Prostate gland (tissue), 2 donors: Measurements from ENCODE around the gene WBP1. TPM values are rescaled to one million over a fixed set of nuclear protein-coding genes. Genes with fewer than 3 reads are reported as not detected.
"Not testable (repeated sequence)": the region's sequence is repeated elsewhere in the genome, so short reads cannot be mapped to it uniquely, and the experiment has no call there.

Experiments
- DNase-seq: peaks from one replicate; pipeline ENCODE4 v3.0.0-alpha.2; 2019; ENCODE audit warnings: low spot score
- H3K27ac ChIP-seq, 2 donors: fragments of 200-600 bp; sonication (generic); 2 replicates each; pipeline ENCODE4 v1.5.1; 2017 to 2019
- H3K27me3 ChIP-seq: fragments of 200-600 bp; sonication (generic); replicated peaks from 2 replicates; pipeline ENCODE4 v1.5.1; 2019; ENCODE audit not compliant: insufficient read depth
- H3K36me3 ChIP-seq, 2 donors: fragments of 200-600 bp; sonication (generic); 1 replicate in 1 of 2; 2 replicates in 1 of 2; pipeline versions ENCODE4 v1.5.1 to v1.8.1; 2017 to 2019
- H3K4me1 ChIP-seq: fragments of 200-600 bp; sonication (generic); replicated peaks from 2 replicates; pipeline ENCODE4 v1.5.1; 2019
- H3K4me3 ChIP-seq, 2 donors: fragments of 200-600 bp; sonication (generic); 2 replicates each; pipeline ENCODE4 v1.5.1; 2017 to 2019
- H3K9me3 ChIP-seq: fragments of 200-600 bp; sonication (generic); 2 replicates; pipeline ENCODE4 v1.5.1; 2017
- POLR2A ChIP-seq: fragments of 450-650 bp; IDR thresholded peaks from one replicate; pipeline ENCODE4 v1.6.1; 2016; ENCODE audit warnings: antibody characterized with exemption, mild to moderate bottlenecking
- POLR2AphosphoS5 ChIP-seq: sonication (generic); formaldehyde crosslinking; IDR thresholded peaks from one replicate; pipeline ENCODE4 v1.6.1; 2017; ENCODE audit warnings: antibody characterized with exemption
- WGBS: methylation state at CpG from one replicate; pipeline ENCODE4 v1.1.5; 2018; 5-methylcytosine and 5-hydroxymethylcytosine counted together
- intact Hi-C: fragments of 100-400 bp; cut with DNase I; formaldehyde crosslinking; loops from one replicate; pipeline ENCODE4 v1.14.2; 2022
- total RNA-seq, 2 donors: library from RNA; depleted of rRNA; stranded (reverse); fragments of >200 nt; gene quantifications; one replicate each; pipeline ENCODE4 v1.1.0, GENCODE V29; 2016
- TF ChIP-seq, protein P1 (sequence below), 4 experiments: fragments of 200-600 bp in 2 of 4; fragments of 450-650 bp in 2 of 4; sonication (generic) in 2 of 4; IDR thresholded peaks; 1 replicate in 3 of 4; 2 replicates in 1 of 4; pipeline ENCODE4 v1.5.1; 2016 to 2019; ENCODE audit warnings: antibody characterized with exemption in 4 of 4, mild to moderate bottlenecking in 2 of 4, moderate library complexity in 2 of 4

WBP1 gene
- total RNA-seq, 2 donors from 2014 or later: 73.3 to 158 TPM

DNA sequence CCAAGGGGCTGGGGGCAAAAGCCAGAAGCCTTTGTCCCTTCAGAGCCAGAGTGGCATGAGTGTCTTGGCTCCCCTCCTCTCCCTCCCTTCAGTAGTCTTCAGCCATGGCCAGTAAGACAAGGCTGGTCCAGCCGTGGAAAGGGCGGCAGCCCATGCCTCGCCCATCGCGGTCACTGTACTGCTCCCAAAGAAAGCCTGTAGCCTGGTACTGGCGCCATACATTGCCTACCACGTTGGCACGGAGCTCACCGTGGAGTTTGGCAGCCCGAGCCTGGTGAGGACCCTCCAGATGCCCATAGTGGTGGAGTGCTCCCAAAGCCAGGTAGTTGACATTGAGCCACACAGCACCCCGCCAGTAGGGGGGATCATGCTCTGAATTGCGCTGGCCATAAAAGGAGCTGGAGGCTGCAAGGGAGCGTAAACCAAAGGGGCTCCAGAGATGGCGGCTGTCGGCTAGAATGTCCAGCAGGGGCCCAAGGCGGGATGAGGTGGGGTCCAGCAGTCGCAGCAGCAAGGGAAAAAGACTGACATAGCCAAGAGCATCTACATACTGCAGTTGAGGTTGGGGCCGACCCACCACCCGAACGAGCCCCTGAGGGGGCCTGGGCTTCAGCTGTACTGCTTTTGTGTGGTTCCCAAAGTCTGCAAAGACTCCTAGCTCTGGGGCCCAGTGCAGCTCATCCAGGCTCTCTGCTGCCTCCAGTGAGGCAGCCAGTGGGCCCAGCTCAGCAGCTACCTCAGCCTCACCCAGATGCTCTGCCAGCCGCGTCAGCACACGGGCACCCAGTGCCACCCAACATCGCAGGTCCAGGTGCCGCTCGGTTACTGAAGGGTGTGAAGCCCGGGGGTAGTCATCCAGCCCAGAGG lies 3.2 kb downstream of the WBP1 start:
- Histone ChIP-seq H3K36me3 (peaks cover 0 to 5% of the 10 kb centered on the region in 2 donors), H3K27me3 (no peaks in the 10 kb centered on the region), H3K4me3 (no peak overlapping the region), H3K9me3 (no peaks in the 10 kb centered on the region), H3K4me1 (peaks cover 8% of the 10 kb centered on the region), H3K27ac (no peak overlapping the region)
- DNase-seq: no peak
- TF ChIP-seq POLR2A: no peak
- TF ChIP-seq POLR2AphosphoS5: no peak
- TF ChIP-seq, protein P1, sequence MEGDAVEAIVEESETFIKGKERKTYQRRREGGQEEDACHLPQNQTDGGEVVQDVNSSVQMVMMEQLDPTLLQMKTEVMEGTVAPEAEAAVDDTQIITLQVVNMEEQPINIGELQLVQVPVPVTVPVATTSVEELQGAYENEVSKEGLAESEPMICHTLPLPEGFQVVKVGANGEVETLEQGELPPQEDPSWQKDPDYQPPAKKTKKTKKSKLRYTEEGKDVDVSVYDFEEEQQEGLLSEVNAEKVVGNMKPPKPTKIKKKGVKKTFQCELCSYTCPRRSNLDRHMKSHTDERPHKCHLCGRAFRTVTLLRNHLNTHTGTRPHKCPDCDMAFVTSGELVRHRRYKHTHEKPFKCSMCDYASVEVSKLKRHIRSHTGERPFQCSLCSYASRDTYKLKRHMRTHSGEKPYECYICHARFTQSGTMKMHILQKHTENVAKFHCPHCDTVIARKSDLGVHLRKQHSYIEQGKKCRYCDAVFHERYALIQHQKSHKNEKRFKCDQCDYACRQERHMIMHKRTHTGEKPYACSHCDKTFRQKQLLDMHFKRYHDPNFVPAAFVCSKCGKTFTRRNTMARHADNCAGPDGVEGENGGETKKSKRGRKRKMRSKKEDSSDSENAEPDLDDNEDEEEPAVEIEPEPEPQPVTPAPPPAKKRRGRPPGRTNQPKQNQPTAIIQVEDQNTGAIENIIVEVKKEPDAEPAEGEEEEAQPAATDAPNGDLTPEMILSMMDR (IDR thresholded peaks at IDR 0.05): no peak
- 89% methylated on average over 27 of the region's 27 CpGs for WGBS
- intact Hi-C loops: no loop called here

DNA sequence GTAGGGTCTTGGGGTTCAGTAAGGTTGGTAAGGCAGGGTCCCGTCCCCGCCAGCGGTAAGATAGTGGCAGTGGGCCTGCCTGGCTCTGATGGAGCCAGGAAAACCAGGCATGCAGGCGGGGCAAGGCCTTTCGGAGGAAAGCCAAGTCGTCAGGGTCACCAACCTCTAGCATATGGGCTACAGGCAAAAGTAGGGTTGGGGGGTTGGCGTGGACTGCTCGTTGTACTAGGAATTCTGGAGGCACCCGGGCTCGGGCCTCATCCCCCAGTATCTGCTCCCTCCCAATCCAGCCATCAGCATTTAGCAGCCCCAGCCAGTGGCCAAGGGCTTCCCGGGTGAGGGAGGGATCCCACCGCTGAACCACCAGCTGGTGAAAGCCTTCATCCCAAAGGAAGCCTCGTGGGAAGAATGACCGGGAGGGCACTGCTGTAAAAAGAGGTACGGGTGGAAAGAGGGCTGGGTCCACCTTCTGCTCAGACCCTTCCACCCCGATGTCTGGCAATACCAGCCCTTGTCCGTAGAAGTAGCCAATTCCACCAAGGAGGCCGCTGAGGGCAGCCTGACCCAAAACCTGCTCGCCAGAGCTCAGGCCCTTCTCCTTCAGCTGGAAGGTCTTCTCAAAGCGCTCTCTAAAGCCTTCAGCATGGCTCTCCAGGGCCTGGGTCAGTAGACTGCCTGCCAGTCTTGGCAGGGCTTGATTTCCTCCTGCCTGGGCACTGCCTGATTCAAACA lies 4.0 kb downstream of the WBP1 start:
- intact Hi-C loops: no loop called here
- no peaks in the 10 kb centered on the region for H3K9me3 ChIP-seq
- H3K36me3 ChIP-seq: peaks cover 0 to 5% of the 10 kb centered on the region in 2 donors
- no peak overlapping the region for H3K27ac ChIP-seq
- H3K27me3 ChIP-seq: no peaks in the 10 kb centered on the region
- TF ChIP-seq POLR2A: no peak
- TF ChIP-seq, protein P1 (IDR thresholded peaks at IDR 0.05): no peak
- no peak for TF ChIP-seq POLR2AphosphoS5
- DNase-seq: no peak
- no peak overlapping the region for H3K4me3 ChIP-seq
- 88% methylated on average over 20 of the region's 20 CpGs for WGBS
- H3K4me1 ChIP-seq: peaks cover 8% of the 10 kb centered on the region

DNA sequence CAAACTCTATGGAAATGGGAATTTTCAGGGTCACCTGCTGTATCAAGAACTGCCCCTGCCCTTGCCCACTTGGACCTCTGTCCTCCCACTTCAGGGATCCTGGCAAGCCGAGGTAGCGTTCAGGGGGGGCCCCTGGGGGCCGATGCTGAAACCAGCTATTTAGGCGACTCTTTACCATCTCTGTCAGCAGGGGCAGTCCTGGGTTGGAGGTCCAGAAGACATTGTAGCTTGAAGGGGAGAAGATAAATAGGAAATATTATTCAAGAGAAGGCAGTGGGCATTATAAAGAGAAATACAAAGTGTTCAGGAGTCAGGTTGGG lies 4.5 kb downstream of the WBP1 start:
- Histone ChIP-seq H3K27ac (no peak overlapping the region), H3K9me3 (no peaks in the 10 kb centered on the region), H3K36me3 (peaks cover 0 to 5% of the 10 kb centered on the region in 2 donors), H3K4me1 (peaks cover 8% of the 10 kb centered on the region), H3K4me3 (no peak overlapping the region), H3K27me3 (no peaks in the 10 kb centered on the region)
- intact Hi-C loops: no loop called here
- TF ChIP-seq, protein P1 (IDR thresholded peaks at IDR 0.05): no peak
- TF ChIP-seq POLR2AphosphoS5 (no peak), POLR2A (no peak)
- no peak for DNase-seq
- WGBS: 79% methylated on average over 4 of the region's 4 CpGs

DNA sequence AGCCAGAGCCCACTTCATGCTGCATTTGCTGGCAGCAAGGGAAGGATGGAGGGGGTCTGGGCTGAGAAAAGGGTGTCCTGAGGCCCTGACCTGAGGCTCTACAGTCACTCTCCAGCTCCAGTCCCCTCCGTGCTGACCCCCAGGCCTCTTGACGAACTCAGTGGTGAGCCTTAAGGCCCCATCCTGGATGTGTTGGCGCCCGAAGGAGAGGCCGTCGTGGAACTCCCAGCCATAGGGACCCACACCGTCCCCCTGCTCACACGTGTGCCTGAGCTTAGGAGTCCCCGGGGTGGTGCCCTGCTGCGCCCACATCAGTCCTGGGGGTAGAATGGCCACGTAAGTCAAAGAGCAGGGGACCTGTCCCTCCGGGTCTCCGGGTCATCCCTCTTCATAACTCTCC lies 6.2 kb downstream of the WBP1 start:
- Histone ChIP-seq H3K4me3 (peak overlapping the region; percentile 62 to 93), H3K27ac (peak overlapping the region; percentile 66 to 84), H3K36me3 (peaks cover 0 to 5% of the 10 kb centered on the region in 2 donors), H3K9me3 (no peaks in the 10 kb centered on the region), H3K27me3 (no peaks in the 10 kb centered on the region), H3K4me1 (peaks cover 2% of the 10 kb centered on the region)
- TF ChIP-seq, protein P1 (IDR thresholded peaks at IDR 0.05): no peak
- TF ChIP-seq POLR2A (no peak), POLR2AphosphoS5 (no peak)
- 4% methylated on average over 12 of the region's 13 CpGs for WGBS
- intact Hi-C loops: no loop called here
- no peak for DNase-seq

DNA sequence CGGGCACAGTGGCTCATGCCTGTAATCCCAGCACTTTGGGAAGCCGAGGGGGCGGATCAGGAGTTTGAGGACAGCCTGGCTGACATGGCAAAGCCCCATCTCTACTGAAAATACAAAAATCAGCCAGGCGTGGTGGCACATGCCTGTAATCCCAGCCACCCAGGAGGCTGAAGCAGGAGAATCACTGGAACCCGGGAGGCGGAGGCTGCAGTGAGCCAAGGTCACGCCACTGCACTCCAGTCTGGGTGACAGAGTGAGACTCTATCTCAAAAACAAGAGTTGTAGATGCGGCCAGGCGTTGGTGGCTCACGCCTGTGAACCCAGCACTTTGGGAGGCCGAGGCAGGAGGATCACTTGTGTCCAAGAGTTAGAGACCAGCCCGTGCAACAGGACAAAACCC lies 12.5 kb downstream of the WBP1 start:
- intact Hi-C loops, H3K4me3 ChIP-seq, DNase-seq, H3K4me1 ChIP-seq, H3K9me3 ChIP-seq, H3K36me3 ChIP-seq, H3K27me3 ChIP-seq, H3K27ac ChIP-seq: not testable (repeated sequence)
- WGBS: 94% methylated on average over 12 of the region's 12 CpGs
